Stimulated activated CD4-positive, alpha-beta T cell treated with anti-CD3 and anti-CD28 coated beads, Interleukin-4, amount 100 ng/mL, for 1 hour (primary cell): ENCODE measurements around the gene PNPLA4.

Source experiments
- DNase-seq: peaks from one replicate; pipeline ENCODE4 v3.0.0-alpha.2; 2020

PNPLA4 gene

GRCh38 chrX:7927259-7928167 is at the start of gene PNPLA4:
Gene PNPLA4 (minus strand): TSS chrX:7927413. CDS start chrX:7926119, 1,294 bp downstream.
- peak; percentile 81 for DNase-seq

GRCh38 chrX:7972586-7972985 is 45.4 kb upstream of the PNPLA4 start:
- DNase-seq, result no peak

GRCh38 chrX:7970428-7970827 is 43.2 kb upstream of the PNPLA4 start:
- no peak for DNase-seq

- no peak for DNase-seq
Measured at GRCh38 chrX:7965436-7965835, 38.2 kb upstream of the PNPLA4 start.

GRCh38 chrX:7960246-7960645 is 33.0 kb upstream of the PNPLA4 start:
- DNase-seq, result no peak

GRCh38 chrX:7953446-7953845 is 26.2 kb upstream of the PNPLA4 start:
- DNase-seq, result no peak

- DNase-seq, result no peak
Measured at GRCh38 chrX:7950865-7951264, 23.7 kb upstream of the PNPLA4 start.

GRCh38 chrX:7948483-7948882 is 21.3 kb upstream of the PNPLA4 start:
- DNase-seq, result no peak

GRCh38 chrX:7946960-7947359 is 19.7 kb upstream of the PNPLA4 start:
- DNase-seq, result no peak

GRCh38 chrX:7943600-7944245 is 16.5 kb upstream of the PNPLA4 start:
- no peak for DNase-seq

- DNase-seq, result no peak
Measured at GRCh38 chrX:7941390-7942042, 14.3 kb upstream of the PNPLA4 start.

GRCh38 chrX:7934026-7934425 is 6.8 kb upstream of the PNPLA4 start:
- no peak for DNase-seq

GRCh38 chrX:7926914-7927258 is 327 bp downstream of the PNPLA4 start:
- DNase-seq, result no peak

- no peak for DNase-seq
Measured at GRCh38 chrX:7926501-7926900, 712 bp downstream of the PNPLA4 start.

- DNase-seq, result peak; percentile 36
Measured at GRCh38 chrX:7925867-7926472, 1.2 kb downstream of the PNPLA4 start.

GRCh38 chrX:7921750-7922149 is 5.5 kb downstream of the PNPLA4 start:
- DNase-seq, result no peak

- no peak for DNase-seq
Measured at GRCh38 chrX:7908821-7909220, 18.4 kb downstream of the PNPLA4 start.

- no peak for DNase-seq
Measured at GRCh38 chrX:7904562-7904961, 22.7 kb downstream of the PNPLA4 start.

- DNase-seq, result no peak
Measured at GRCh38 chrX:7891928-7892327, 35.3 kb downstream of the PNPLA4 start.

GRCh38 chrX:7889680-7890079 is 37.5 kb downstream of the PNPLA4 start:
- DNase-seq, result no peak

- DNase-seq, result no peak
Measured at GRCh38 chrX:7889135-7889534, 38.1 kb downstream of the PNPLA4 start.

GRCh38 chrX:7876957-7877356 is 50.3 kb downstream of the PNPLA4 start:
- DNase-seq, result no peak

- no peak for DNase-seq
Measured at GRCh38 chrX:7872042-7872441, 55.2 kb downstream of the PNPLA4 start.
